Skin epidermis (tissue), 12 donors: Measurements from ENCODE around the gene EPOP.

Experiments
- H3K27ac ChIP-seq, 21 experiments: fragments of 200-600 bp; sonication (generic) in 11 of 21; one replicate each; pipeline ENCODE4 v1.5.0; 2020; ENCODE audit warnings: mild to moderate bottlenecking in 3 of 21, inconsistent platforms in 2 of 21, moderate library complexity in 2 of 21
- H3K4me3 ChIP-seq, 7 experiments: fragments of 200-600 bp; sonication (generic) in 2 of 7; one replicate each; pipeline ENCODE4 v1.5.0; 2020; ENCODE audit warnings: inconsistent platforms in 2 of 7, mild to moderate bottlenecking in 2 of 7, moderate library complexity in 1 of 7

EPOP gene

DNA sequence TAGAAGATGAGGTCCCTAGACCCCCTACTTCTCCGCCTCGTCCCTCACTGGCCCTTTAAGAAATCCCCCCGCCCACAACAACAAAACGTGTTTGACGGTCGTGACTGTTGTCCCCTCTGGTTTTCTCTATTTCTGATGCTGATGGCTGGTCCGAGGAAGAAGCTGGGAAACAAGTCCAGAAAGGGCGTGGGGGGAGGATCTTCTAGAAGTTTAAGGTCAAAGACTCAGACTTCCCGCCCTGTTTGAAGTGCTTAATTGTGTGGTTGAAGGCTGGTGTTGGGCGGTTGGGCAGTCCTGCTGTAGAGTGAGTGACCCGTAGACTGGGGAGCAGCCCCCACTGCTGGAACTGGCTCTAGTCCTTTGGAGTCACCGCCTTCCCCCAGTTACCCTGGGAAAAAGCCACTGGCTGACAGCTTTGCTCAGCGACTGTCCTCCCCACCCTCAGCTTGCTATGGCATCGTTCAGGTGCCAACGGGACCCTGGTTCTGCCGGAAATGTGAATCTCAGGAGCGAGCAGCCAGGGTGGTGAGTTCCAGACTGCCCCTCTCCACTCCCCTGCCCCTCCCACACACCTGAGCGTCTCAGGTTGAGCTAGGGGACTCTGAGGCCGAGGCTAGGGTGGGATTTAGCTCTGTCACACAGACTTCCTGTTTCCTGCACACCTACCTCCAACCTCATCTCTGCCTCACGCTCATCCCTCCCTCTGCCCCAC, 31.9 kb upstream of the EPOP start:
- Histone ChIP-seq H3K27ac (peak overlapping the region in 20 of 21 experiments; percentile 76 to 99 (median 92)), H3K4me3 (peak overlapping the region; percentile 67 to 93 (median 87))

DNA sequence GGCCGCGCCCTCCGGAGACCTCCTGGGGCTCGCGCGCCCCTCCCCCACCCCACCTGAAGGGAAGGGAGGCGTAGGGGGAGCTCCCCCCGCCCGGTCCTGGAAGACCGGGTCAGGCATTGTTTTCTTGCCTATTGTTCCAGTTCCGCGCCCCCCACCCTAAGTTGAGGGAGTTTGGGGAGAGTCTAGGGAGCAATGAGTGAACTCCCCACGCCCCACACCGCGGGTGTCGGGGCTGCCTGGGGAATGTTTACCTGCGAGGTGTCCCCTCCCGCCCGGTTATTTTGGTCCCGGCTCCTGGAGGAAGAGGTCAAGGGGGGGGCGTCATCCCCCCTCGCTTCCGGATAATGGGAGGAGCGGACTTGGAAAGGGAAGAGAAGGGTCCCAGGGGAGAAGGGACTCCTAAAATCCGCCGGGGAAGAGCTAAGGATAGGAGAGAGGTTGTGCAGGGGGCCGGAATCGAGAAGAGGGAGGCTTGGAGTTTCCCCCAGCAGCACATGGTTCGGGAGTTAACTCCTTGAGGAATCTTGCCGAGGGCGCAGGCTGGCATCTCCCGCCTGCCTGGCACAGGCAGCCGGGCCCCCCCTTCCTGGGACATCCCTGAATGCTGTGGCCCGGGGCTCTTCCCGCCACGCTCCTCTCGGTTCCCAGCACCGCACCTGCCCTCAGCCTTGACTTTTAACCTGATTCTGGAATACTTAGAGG, 31.2 kb upstream of the EPOP start:
- H3K27ac ChIP-seq, result peak overlapping the region; percentile 52 to 99 (median 91)
- peak overlapping the region; percentile 67 to 93 (median 87) for H3K4me3 ChIP-seq

DNA sequence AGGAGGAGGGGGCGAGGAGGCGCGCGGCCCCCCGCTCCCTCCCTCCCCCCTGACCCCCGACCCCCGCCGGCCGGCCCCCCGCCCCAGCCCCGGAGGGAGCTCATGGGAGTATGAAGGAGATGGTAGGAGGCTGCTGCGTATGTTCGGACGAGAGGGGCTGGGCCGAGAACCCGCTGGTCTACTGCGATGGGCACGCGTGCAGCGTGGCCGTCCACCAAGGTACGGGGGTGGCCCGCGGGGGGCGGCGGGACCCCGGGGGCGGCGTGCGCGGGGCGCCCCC, 30.7 kb upstream of the EPOP start:
- Histone ChIP-seq H3K4me3 (peak overlapping the region; percentile 67 to 93 (median 87)), H3K27ac (peak overlapping the region; percentile 52 to 99 (median 91))

DNA sequence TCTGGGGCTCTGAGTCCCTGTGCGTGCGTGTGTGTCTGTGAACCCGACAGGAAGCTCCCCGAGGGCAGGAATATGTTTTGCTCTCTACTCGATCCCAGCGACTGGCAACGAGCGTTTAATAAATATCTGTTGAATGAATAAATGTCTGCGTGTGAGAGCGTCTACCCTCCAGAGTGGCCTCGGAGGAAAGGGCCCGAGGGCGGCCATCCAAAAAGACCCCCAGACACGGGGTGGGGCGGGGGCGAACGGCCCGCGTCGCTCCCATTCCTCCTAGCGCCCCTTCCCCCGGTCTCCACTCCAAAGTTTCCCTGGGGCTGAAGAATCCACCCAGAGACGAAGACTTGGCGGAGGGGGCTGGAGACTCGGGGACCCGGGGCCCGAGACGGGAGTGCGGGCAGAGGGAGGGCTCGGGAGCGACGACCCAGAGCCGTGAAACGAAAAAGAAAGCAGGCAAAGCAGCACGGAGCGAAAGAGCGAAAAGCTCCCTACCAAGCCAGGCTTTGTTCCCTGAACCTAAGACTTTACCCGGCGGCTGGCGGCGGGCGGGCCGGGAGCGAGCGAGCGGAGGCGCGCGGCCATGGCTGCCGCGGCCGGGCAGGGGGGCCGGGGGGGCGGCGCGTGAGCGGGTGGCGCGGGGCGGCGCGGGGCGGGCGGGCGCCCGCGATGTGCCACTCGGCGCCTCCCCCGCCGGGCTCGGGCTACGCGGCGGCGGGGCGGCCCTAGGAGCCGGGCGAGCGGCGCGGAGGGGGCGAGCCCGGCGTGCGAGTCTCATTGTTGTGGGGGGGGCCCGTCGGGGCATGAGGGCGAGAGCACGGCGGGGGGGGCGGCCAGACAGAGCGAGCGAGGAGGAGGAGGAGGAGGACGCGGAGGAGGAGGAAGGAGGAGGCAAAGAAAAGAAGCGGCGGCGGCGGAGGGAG, 30.1 kb upstream of the EPOP start, which contains the start of gene MLLT6:
MLLT6 (plus strand) TSS at position 668 of the 917 bp plus-strand sequence. CDS start 360 bp downstream, outside the sequence.
- H3K27ac ChIP-seq, result peak within 1 kb of the TSS; percentile 52 to 99 (median 96)

DNA sequence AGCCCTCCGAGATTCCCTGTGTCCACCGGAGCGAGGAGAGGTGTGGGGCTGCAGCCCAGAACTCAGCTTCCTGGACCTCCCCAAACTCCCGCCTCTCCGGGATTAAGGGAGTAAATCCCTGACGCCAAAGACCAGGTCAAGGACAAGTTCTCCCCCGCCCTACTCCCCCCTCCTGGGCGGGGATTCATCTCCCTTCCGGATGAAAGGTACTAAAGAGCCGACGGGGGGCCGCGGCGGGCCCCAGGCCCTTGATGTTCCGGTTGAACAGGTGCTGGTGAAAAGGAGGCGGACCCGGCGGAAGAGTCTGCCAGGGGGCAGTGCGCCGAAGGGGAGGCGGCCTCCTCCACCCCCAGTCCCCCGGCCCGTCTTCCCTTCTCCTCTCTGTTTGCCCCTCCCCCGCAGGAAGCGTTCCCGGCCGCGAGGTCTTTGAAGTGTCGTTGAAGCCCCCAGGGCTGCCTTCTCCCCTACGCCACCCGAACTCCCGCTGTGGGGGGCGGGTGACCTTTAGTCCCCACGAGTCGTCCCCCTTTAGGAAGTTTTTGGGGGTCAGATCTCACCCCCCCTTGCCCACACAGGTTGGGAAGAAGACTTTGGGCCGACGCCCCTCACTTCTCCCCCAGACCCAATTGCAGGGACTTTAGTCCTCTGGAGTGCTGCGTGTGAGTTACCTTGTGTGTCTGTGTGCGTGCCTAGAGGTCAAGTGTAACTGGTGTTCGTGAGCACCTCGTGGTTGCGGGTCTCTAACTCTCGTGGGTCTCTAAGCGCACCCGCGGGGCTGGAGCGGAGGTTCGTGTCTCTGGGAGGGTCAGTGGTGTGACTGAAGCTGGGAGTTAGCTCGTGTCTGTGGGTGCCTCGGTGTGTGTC, 29.2 kb upstream of the EPOP start:
- H3K27ac ChIP-seq, result peak overlapping the region; percentile 23 to 99 (median 96)
- peak overlapping the region; percentile 67 to 93 (median 87) for H3K4me3 ChIP-seq

More for the DNA sequence above, 30.1 kb upstream of the EPOP start, which contains the start of gene MLLT6:
- H3K4me3 ChIP-seq, result peak within 1 kb of the TSS; percentile 67 to 93 (median 87)

DNA sequence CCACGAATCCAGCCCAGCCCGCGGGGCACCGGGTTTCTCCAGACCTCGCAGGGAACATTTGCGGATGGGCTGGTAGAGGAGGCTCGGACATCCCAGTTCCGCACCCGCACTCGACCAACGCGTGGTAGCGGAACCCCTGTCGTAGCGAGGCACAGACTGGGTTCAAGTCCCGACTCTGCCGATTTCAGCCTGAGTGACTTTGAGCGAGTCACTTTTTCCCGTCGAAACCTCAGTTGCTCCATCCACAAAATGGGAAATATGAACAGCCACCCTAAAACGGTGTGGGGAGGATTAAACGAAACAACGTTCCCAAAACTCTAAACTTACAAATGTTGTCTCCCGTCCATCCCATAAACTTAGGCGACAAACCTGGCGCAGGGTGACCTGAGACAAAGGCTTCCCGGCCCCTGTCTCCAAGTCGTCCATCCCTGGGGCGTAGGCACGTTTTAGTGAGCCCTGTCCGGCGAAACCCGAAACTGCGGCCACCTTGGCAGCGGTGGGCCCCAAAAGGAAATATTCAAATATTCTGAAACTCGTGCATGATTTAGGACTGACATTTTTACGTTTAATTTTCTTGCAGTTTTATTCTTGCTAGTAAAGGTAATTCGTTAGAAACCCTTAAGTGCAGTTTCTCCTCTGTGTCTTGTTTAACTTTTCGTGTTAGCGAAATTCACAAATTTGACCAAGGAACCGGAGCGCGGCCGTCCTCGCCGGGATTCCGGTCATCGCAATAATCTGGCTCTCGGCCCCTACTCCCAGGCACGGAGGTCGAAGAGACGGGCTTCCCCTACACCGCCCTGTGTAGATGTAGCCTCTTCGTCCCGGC, 28.4 kb upstream of the EPOP start:
- peak overlapping the region; percentile 60 to 99 (median 96) for H3K27ac ChIP-seq
- H3K4me3 ChIP-seq, result peak overlapping the region; percentile 67 to 93 (median 87)

DNA sequence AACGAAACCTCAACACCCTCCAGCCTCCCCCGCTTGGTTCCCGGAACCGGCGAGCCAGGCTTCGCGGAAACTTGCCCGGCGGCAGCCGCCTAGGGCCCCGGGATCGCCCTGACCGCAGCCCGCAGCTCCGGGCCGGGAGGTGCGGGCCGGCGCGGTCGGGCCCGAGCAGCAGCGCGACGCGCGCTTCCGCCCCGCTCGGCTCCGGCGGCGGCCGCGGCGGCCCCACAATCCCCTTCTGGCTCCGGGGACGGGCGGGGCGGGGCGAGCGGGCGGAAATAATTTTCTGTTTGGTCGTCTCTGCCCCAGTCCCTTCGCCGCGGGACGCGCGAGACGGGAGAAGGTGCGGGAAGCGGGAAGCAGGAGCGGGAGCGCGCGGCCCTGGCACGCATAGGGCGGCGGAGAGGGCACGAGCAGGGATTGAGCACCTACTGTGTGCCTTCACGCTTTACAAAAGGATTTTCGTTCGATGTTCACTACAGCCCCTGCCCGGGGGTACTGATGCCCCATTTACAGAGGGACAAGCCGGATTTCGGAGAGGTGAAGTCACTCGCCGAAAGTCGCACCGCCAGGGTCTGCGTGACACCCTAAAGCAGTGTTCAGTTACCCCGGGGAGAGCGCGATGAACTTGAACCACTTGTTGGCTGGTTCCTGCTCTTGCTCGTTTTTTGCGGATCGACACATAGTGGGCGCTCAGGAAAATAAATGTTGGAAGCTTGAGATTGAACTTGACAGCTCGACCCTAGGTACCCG, 27.6 kb upstream of the EPOP start:
- Histone ChIP-seq H3K27ac (peak overlapping the region; percentile 60 to 99 (median 95)), H3K4me3 (peak overlapping the region; percentile 67 to 93 (median 87))

DNA sequence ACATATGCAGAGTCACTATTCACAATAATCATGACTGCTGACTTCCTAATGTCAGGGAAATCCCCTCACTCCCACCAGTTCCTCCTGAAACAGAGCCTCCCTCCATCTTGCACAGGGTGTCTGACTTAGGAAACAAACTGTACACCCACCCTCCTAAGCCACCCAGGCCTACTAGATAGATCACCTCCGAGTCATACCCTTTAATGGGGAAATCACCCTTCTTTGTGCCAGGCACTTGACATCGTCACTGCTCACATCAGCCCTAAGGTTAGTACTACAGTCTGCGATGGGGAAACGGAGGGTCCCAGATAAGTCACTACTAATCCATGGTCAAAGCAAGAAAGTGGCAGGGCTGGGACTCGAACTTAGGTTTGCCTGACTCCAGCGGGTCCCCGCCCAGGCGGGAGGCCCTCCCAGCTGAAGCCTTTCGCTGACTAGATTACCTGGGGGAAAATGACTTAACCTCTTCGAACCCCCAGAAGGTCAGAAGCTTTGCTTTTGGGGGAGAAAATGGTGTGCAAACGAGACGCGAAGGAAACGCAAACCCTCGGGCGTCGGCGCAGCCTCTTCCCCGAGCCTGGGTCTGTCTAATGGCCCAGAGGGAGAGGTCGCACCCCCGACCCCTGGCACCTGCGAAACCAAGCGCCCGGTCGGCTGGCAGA, 26.9 kb upstream of the EPOP start:
- peak overlapping the region; percentile 60 to 99 (median 95) for H3K27ac ChIP-seq
- H3K4me3 ChIP-seq, result peak overlapping the region; percentile 67 to 93 (median 87)

DNA sequence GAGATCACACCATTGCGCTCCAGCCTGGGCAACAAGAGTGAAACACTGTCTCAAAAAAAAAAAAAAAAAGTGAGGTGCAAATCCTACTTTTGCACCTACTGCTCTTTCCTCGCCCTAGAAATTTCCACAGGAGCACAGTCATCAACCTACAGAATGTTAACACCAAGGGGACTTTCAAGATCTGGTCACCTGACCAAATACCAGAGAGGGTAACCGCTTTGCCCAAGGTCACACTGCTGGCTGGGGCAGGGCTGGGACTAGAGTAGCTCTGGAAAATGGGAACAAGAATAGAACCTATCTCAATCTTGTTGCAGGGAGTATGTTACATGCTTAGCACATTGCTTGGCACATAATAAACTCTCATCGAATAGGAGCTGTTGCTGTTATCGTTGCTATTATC, 24.0 kb upstream of the EPOP start:
- no peak overlapping the region for H3K27ac ChIP-seq
- no peak overlapping the region for H3K4me3 ChIP-seq

DNA sequence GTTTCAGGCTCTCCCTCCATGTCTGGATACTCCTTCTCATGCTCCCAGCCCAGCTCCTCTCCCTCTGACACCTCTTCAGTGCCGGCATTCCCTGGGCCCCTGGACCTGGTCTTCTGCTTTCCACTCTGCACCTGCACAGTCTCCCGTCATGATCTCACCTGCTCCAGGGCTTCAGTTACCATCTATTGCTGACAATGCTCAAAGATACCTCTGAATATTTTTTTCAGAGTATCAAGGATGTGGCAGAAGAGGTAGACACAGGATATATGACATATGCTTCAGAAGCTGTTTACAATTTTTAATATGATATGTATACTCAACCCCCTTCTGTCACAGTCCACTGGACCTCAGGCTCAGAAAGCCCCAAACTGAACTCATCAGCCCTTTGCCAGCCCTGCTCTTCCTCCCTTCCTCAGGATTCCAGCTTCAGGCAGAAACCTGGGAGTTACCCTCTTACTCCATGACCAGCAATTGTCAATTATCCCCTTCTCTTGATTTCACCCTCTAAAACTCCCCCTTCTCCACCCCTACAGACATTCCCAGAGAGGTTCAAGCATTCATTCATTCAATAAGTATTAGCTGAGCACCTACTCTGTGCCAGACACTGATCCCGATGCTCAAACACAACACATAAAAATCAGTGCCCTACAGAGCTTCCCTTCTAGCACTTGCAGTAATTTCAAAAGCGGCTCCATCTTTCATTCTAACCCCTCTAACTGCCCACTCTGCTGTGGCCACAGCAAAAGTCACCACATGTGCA, 22.5 kb upstream of the EPOP start:
- H3K4me3 ChIP-seq, result no peak overlapping the region
- H3K27ac ChIP-seq, result peak overlapping the region in 3 of 21 experiments; percentile 29 to 69 (median 41)

DNA sequence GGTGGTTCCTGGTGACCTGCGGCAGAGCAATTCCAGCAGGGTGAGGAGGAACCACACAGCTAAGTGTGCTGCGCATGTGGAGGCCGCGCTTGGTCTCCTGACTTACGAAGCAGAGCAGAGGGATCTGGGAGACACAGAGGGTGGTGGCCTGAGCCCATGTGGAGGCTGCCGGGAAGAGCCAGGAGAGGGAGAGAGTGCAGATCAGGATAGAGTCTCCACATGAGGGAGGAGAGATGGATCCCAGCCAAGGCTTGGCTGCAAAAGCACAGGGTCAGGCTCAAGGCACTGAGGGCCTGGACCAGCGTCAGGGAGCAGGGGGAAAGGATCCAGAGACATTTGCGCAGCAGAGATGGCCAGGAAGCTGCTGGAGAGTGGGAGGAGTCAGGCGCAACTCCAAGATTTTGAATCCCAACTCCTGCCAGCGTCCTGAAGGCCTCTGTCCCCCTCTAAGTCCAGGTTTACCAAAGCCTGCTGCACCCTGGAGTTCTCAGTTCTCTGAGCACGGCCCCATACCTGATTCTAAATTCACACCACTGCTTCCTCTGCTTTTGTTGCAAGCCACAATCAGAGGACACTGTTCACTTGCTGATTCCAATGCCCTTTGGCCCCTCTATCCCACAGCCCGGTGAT, 19.1 kb upstream of the EPOP start:
- Histone ChIP-seq H3K27ac (peak overlapping the region in 11 of 21 experiments; percentile 8 to 80 (median 35)), H3K4me3 (no peak overlapping the region)

DNA sequence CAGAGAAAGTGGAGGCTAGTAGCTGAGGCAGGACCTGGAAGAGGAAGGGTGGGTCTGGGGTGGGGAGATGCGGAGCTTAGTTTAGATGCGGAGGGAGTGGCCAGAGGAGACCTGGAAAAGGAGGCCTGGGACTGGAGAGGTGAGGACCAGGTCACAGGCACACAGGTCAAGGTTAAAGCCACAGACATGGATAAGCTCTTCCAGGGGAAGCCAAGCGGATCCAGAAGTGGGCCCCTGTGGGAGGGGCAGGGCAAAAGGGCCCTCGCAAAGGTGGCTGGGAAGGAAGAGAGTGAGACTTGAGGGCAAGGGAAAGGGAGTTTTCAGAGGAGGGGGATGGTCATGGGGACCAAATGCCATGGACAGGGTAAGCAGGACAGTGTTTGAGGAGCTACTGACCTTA, 16.4 kb upstream of the EPOP start:
- no peak overlapping the region for H3K4me3 ChIP-seq
- no peak overlapping the region for H3K27ac ChIP-seq

DNA sequence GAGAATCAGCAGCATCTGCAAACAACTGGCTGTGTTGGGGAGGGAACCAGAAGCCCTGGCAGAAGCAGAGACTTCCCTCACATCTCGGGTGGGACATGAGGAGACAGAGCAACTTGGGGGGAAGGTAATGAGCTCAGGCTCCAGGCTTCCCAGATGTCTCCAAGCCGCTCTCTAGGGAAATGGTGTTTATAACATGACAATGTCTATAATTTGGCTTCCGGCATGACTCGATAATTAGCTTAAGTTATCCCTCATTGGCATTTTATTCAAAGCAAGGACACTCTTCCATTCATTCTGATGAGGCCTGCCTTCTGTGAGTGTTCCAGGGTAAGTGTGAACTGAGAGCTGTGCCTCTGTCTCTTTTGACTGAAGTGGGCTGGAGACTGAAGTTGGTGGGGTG, 15.6 kb upstream of the EPOP start:
- H3K27ac ChIP-seq, result no peak overlapping the region

DNA sequence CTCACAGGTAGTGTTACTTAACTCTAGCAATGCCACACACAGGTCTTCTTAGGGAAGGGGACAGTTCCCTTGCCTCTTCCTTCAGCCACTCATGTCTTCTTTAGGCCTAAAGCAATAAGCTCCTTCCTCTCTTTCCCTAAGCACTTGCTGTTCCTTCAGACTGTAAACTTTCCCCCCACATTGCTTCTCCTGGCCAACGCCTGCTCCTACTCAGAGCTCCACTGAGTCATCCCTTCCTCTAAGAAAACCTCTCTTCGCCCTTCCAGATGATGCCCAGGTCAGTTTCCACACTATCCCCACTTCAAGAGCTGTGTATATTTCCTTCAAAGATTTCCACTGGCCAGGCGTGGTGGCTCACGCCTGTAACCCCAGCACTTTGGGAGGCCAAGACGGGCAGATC, 12.5 kb upstream of the EPOP start:
- Histone ChIP-seq H3K4me3 (no peak overlapping the region), H3K27ac (no peak overlapping the region)

More for the DNA sequence above, 15.6 kb upstream of the EPOP start:
- H3K4me3 ChIP-seq, result no peak overlapping the region

DNA sequence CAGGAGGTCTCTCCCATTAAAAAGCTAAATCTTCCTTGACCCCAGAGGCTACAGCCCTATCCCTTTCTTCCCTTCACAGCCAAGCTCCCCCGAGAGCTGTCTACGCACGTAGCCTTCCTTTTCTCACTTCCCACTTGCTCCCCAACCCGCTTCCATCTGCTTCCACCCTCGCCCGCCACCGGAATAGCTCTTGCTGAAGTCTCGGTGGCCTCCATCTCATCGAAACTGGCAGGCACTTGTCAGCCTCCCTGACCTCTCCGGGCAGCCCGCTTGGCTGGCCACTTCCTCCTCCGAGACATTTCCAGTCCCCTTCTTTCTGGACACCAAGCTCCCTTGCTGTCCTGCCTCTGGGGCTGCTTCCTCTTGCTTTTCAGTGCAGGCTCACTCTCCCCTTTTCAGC, 10.7 kb upstream of the EPOP start:
- no peak overlapping the region for H3K27ac ChIP-seq

DNA sequence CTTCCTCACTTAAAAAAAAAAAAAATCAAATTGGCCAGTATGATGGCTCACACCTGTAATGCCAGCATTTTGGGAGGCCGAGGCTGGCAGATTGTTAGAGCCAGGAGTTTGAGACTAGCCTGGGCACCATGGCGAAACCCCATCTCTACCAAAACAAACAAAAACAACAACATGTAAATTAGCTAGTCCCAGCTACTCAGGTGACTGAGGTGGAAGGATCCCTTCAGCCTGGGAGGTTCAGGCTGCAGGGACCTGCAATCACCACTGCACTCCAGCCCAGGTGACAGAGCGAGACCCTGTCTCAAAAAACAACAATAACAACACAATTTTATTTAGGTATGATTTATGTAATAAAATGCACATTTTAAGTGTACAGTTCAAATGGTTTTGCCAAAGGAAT, 6.3 kb upstream of the EPOP start:
- H3K4me3 ChIP-seq, result no peak overlapping the region

More for the DNA sequence above, 10.7 kb upstream of the EPOP start:
- H3K4me3 ChIP-seq, result no peak overlapping the region

More for the DNA sequence above, 6.3 kb upstream of the EPOP start:
- H3K27ac ChIP-seq, result no peak overlapping the region
